Umbilical cord (tissue), 2 donors: Measurements from ENCODE around the gene BACE2. TPM values are rescaled to one million over a fixed set of nuclear protein-coding genes. Genes with fewer than 3 reads are reported as not detected.

ENCODE experiments used
- DNase-seq: peaks from one replicate; pipeline ENCODE4 v3.0.0-alpha.2; 2015; ENCODE audit warnings: low spot score
- total RNA-seq: library from RNA; depleted of rRNA; stranded (reverse); fragments of >200 nt; gene quantifications from one replicate; pipeline ENCODE4 v1.2.3, GENCODE V29; 2014; ENCODE audit warnings: low replicate concordance; ENCODE audit not compliant: insufficient read depth

Gene BACE2
- total RNA-seq, 1 donor from 2014 or later = 37.3 TPM

GRCh38 chr21:41321211-41321907 is 153.4 kb downstream of the BACE2 start:
- no peak for DNase-seq

GRCh38 chr21:41321908-41322495 is 154.0 kb downstream of the BACE2 start:
- no peak for DNase-seq

- DNase-seq = no peak
Observed at GRCh38 chr21:41322496-41323382, 154.8 kb downstream of the BACE2 start.

- no peak for DNase-seq
Observed at GRCh38 chr21:41325138-41325912, 157.4 kb downstream of the BACE2 start.

GRCh38 chr21:41326414-41327080 is 158.6 kb downstream of the BACE2 start:
- no peak for DNase-seq

GRCh38 chr21:41327753-41328152 is 159.8 kb downstream of the BACE2 start:
- no peak for DNase-seq

- DNase-seq = no peak
Observed at GRCh38 chr21:41328660-41329607, 161.0 kb downstream of the BACE2 start.

Other genes starting within 250 kb of the BACE2 start
- gene FAM3B, start 148.6 kb downstream of the BACE2 start, total RNA-seq = 0.72 TPM
- 14.2 TPM for gene MX2, start 193.9 kb downstream of the BACE2 start, total RNA-seq